Measurements from ENCODE around the gene SCRN3.

DNA sequence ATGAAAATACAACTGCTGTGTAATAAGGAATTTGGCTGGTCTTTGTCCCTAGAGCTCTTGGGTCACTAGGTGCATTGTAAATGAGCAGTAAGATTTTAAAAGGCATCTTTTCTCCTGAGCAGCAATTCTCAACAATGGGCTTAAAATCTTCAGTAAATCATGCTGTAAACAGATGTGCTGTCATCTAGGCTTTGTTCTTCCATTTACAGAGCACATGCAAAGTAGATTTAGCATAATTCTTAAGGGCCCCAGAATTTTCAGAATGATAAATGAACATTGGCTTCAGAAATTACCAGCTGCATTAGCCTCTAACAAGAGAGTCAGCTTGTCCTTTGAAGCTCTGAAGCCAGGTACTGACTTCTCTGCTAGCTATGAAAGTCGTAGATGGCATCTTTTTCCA is 26.8 kb upstream of the SCRN3 start:
- TF ChIP-seq, protein P1, sequence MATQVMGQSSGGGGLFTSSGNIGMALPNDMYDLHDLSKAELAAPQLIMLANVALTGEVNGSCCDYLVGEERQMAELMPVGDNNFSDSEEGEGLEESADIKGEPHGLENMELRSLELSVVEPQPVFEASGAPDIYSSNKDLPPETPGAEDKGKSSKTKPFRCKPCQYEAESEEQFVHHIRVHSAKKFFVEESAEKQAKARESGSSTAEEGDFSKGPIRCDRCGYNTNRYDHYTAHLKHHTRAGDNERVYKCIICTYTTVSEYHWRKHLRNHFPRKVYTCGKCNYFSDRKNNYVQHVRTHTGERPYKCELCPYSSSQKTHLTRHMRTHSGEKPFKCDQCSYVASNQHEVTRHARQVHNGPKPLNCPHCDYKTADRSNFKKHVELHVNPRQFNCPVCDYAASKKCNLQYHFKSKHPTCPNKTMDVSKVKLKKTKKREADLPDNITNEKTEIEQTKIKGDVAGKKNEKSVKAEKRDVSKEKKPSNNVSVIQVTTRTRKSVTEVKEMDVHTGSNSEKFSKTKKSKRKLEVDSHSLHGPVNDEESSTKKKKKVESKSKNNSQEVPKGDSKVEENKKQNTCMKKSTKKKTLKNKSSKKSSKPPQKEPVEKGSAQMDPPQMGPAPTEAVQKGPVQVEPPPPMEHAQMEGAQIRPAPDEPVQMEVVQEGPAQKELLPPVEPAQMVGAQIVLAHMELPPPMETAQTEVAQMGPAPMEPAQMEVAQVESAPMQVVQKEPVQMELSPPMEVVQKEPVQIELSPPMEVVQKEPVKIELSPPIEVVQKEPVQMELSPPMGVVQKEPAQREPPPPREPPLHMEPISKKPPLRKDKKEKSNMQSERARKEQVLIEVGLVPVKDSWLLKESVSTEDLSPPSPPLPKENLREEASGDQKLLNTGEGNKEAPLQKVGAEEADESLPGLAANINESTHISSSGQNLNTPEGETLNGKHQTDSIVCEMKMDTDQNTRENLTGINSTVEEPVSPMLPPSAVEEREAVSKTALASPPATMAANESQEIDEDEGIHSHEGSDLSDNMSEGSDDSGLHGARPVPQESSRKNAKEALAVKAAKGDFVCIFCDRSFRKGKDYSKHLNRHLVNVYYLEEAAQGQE (IDR thresholded peaks at IDR 0.05; ENCODE audit: insufficient read depth in 1 of 2, low read depth in 2 of 2, low read length in 2 of 2): no peak
- TF ChIP-seq POLR2AphosphoS5 (IDR thresholded peaks at IDR 0.05; ENCODE audit: low read depth, low read length) (no peak), SIN3A (IDR thresholded peaks at IDR 0.05; ENCODE audit: borderline replicate concordance, insufficient read depth, low read length) (no peak), TAF1 (IDR thresholded peaks at IDR 0.05; ENCODE audit: borderline replicate concordance, insufficient read depth, low read length) (no peak), FOXP2 (optimal IDR thresholded peaks at IDR 0.05; ENCODE audit: borderline replicate concordance, extremely low read depth, extremely low read length, insufficient read depth) (no peak)

Measured in PFSK-1 (cell line).